GM19238 (cell line): Measurements from ENCODE around the gene CBFA2T3.

Experiments
- DNase-seq: peaks from one replicate; pipeline ENCODE4 v3.0.0; 2011; ENCODE audit warnings: low spot score; ENCODE audit not compliant: insufficient read length

CBFA2T3 gene

DNA sequence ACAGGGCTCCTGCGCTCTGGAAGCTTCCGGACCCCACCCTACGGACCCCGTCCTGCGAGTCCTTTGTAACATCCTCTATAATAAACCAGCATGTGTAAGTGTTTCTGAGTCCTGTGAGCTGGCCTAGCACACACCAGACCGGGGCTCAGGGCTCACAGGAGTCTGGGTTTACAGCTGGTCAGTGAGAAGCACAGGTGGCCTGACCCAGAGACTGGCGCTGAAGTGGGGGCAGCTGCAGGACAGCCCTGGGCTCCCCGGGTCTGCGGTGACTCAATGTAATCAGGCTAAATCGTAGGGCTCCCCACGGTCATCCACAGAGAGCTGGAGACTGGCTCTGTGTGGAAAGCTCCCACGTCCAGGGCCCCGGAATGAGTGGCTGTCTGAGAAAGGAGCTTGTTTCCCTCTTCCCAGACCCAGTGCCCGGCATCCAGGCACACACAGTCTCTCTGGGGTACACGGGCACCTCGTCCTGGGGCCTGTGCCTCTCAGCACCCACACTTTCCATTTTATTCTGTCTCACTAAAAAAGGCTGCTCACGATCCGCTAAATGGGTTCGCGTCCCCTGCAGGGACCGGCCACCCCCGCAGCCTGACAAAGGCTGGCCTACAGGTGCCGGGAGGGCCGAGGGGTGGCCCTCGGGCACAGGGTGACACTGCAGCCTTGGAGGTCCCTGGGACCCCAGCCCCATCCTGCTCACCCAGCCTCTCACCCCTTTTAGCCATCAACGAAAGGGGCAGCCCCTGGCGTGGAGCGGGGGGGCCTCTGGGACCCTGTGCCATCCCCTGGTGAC lies 18.9 kb upstream of the CBFA2T3 start:
- no peak for DNase-seq

DNA sequence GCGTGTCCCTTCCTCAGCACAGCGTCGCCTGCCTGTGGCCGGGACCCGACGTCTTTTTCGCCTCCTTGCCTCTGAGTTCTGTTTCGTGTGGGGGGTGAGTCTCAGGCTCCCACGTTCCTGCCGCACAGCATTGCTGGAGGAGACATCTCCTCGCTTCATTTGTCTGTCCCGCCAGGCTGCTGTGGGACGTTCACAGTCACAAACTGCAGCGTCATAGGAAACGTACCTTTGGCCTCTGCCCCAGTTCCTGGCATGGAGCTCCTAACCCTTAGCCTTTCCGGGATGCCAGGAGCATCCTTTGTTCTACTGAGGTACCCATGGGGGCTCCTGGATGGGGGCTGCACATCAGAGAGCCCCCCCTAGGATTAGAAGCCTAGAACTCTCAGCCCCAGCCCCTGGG lies 18.2 kb upstream of the CBFA2T3 start:
- DNase-seq = no peak

DNA sequence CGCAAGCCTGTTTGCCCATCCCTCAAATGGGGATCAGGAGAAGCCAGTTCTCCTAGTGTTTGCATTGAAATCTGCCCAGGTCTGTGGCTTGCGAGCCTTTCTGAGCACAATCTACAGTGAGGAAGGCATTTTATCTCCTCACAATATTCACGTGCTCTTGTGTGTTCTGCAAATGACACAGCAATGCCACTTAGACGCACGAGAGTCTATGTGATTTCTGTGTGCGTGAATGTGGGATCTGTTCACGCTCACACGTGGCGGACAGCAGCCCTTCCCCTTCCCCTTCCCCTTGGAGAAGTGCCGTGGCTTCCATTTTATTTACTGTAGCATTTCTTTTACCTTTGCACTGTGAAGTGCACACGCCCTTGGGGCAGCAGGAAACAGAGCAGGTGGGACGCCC lies 17.7 kb upstream of the CBFA2T3 start:
- DNase-seq = no peak

DNA sequence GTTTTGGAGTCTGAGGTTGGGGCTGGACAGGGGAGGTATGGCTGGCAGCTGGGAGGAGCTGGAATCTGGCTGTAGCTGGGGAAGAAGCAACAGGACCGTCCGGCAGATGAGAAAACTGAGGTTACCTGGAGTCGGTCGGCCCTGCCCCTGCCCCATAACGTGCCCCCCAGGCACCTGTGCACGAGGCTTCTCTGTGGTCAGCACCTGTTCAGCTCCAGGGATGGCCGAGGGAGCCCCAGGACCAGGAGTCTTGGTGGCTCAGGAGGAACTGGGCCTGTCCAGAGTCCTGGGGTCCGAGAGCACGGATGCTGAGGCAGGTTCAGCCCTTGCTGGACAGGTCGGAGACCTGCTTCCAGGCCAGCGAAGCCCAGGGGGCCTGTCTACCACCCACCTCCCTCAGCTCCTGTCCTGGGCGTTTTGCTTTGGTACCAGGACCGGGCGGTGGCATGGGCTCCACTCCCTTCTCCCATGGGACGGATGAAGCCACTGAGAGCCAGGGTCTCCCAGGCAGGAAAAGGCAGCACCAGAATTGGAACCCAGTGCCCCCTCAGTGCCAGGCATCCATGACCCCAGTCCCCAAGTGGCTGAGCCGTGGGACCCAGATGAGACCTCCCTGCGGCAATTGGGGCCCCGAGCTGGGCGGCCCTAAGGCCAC lies 17.1 kb upstream of the CBFA2T3 start:
- DNase-seq = no peak

DNA sequence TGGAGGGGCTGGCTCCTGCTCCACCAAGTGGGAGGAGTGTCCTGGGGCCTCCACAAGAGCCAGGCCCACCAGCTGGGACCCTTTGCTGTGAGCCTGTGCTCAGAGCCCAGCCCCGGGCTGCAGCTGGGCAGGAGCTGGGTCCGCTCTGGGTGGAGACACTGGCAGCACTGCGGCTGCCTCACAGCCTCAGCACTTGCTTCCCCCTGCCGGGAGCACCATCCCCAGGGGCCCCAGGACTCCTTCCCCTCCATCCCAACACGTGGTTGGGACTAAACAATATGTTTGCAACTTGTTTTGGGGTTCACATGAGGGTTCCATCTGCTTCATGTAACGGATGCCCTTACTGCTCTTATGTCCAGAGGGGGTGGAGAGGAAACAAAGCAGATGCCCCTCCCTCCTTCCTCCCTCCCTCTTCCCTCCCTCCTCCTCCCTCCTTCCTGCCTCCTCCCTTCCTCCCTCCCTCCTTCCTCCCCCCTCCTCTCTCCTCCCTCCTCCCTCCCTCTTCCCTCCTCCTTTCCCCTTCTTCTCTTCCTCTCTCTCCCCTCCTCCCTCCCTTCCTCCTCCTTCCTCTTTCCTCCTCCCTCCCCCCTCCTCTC lies 16.3 kb upstream of the CBFA2T3 start:
- DNase-seq = no peak

DNA sequence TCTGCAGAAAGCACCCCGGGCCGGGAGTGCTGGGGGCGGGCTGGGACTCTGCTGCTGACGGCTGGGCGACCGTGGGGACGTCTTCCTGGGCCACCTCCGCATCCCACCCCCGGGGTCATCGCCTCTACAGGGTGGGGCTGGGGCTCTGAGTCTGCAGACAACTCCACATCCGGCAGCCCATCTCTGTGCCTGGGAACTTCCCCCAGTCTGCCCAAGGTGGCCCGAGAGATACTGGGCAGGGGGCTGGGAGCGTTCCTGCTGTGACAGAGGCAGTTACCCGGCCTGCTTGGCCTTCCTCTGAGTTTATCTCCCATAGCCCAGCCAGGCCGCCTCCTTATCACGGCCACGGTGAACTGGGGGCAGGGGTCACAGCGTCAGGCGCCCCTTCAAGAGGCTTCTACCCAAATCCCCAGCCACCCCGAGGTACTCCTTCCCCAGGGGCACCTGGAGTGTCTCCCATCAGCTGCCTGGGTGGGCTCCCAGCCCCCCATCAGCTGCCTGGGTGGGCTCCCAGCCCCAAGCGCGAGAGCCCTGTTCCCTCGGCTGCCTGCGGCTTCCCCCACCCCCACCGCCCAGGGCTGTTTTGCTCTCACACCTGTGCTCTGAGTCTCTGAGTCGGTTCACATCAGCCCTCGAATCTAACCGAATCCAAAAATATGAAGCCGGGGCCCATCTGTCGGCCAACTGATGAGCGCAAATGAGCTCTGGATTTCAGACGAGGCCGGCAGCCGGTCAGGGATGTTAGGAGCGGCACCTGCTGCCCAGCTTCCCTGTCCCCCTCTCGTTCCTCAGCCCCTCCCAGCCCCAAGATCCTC lies 15.6 kb upstream of the CBFA2T3 start:
- DNase-seq = no peak

DNA sequence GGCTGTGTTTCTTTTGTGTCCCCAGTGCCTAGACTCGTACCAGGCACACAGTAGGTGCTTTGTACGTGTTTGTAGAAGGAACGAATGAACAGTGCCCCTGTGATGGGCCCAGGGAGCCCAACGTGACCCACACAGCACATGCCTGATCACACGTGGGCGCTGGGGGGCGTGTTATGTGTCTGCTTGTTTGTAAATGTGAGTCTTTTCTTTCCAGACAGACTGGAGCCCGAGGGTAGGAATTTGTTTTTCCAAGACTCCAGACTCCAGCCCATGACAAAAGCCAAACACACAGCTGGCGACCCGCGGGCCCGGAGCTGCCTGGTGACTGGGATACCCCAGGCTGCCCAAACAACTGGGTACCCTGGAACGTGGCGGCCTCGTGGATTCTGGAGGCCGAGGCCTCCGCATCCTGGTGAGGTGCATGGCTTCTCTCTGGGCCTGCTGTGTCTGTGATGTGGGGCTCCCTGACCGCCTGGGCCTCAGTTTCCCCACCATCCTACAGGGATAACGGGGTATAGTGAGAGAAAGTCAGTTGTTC lies 14.9 kb upstream of the CBFA2T3 start:
- no peak for DNase-seq

DNA sequence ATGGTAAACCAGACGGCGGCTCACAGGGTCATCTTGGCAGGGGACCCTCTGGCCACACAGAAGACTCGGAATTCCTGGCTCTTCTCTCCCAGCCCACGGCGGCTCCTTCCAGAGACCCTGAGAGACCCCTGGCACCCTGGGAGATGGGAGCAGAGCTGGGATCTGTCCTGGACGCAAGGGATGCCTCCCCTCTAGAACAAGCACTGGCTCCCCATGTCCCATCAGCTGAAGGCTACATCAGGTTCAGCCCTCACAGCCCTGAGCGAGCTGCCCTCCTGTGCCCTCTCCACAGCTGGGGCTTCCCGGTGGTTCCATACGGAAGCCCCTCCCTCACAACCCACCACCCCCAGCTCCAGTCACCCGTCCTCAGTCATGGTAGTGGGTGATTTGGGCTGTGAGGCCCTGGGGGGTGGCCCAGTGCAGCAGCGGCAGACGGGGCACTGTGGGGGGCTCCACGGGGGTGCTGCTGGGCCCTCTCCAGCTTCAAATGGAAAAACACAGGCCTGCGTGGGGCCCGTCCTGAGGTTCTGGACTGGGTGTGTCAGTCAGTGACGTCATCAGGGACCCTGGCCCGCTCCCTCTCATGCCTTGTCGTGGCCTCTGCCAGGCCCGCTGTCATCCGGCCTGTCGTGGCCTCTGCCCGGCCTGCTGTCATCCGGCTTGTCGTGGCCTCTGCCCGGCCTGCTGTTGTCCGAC lies 13.0 kb upstream of the CBFA2T3 start:
- DNase-seq = no peak

DNA sequence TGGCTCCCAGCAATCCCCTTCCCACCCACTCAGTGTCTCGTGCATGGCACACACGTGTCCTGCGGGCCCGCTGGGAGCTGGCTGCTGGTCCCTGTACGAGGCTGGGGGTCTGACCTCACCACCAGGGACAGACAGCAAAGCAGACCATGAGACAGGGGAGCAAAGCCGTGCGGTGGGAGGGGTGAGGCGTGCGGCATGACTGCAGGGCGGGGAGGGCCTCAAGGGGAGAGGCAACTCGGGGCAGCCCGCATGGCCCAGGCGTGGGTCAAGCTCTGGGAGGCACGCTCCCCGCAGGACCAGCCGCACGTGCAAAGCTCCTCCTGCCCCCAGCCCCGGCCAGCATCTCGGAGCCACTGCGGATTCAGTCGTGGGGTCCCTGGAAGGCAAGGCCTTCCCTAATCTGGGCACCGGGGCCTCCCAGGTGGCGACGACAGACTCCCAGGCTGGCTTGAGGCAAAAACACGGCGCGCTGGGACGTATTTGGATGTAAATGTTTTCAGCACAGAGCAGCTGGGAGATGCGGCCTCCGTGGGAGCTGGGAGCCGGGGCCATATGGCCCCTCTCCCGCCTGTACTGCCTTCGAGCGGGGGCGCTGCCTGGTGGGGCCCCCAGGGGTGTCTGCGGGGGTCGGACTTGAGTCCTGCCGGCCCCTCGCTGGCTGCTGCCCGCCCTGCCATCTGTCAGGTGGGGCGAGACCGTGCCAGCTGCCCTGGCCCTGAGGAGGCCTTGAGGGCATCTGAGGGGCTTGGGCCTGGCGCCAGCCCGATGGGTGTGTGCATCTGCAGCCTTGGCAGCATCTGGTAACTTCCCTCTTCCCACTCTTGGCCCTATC lies 12.2 kb upstream of the CBFA2T3 start:
- DNase-seq = no peak

DNA sequence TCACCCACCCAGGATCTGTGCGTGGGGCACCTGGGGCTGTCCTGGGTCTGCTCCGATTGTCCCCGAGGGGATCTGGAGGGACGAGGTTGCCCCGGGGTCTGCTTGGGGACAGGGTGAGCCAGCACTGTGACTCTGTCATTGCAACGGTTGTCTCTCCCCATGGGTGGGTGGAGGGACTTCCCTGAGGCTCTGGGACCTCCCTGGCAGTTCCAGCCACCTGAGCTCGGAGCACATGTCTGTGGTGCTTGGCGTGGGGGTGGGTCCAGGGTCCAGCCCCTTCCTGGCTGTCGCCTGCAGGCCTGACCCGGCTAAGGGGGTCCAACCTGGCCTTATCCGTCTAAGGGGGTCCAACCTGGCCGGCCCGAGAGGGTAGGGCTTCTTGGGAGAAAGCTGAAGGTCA lies 8.5 kb upstream of the CBFA2T3 start:
- DNase-seq = no peak

DNA sequence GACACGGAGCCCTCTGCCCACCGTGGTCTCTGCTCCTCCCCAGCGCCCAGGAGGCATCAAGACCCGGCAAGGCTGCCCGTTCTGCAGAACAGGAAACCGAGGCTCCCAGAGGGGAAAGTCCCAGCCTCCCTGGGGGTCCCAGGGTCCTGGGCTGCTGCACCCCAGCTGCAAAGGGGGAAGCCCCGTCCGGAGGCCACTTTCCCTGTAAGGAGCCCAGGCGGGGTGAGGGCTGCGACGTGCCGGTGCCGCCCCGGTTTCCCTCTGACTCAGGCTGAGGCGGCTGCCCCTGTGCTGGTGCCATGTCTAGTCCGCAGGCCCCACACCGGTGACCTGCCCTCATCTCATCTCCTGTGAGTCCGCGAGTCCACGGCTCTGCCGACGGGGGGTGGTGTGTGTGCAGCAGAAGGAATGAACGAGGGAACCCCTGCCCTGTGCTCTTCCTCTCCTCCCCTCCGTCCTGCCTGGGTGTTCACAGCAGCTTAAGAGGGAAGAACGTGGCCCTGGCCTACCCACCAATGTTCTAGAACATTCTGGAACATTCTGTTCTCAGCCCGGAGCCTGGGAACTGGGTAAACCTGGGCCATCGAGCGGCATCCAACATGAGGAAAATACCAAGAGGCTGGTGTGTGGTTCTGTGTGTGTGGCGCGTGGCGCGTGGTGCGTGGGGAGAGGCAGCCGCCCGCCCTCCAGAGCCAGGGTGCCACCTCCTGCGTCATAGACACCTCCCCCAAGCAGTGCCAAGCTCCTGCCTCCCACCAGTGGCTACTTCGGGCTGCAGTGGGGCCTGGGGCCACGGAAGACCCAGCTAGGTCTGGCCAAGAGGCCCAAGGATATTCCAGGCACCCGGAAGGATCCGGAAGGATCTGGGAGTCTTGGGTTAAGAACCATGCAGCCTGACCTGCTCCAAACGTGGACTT lies 7.0 kb upstream of the CBFA2T3 start:
- DNase-seq = peak; percentile 59

DNA sequence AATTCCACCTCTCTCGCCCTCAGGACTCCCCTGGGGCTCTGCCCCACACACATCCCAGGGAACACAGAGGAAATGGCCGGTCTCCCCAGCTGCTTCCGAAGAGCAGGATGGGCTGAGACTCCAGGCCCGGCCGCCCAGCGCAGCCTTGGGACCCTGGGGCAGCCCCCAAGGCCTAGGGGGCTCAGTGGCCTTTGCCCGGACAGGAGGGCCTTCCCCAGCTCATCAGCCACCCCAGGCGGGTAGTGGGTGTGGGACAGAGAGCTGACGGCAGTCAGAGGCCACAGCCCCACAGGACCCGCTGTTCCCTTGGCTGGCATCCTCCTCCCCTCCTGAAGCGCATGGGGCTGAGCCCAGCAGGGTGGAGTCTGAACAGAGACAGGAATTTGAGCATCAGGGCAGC lies 6.2 kb upstream of the CBFA2T3 start:
- DNase-seq = no peak

DNA sequence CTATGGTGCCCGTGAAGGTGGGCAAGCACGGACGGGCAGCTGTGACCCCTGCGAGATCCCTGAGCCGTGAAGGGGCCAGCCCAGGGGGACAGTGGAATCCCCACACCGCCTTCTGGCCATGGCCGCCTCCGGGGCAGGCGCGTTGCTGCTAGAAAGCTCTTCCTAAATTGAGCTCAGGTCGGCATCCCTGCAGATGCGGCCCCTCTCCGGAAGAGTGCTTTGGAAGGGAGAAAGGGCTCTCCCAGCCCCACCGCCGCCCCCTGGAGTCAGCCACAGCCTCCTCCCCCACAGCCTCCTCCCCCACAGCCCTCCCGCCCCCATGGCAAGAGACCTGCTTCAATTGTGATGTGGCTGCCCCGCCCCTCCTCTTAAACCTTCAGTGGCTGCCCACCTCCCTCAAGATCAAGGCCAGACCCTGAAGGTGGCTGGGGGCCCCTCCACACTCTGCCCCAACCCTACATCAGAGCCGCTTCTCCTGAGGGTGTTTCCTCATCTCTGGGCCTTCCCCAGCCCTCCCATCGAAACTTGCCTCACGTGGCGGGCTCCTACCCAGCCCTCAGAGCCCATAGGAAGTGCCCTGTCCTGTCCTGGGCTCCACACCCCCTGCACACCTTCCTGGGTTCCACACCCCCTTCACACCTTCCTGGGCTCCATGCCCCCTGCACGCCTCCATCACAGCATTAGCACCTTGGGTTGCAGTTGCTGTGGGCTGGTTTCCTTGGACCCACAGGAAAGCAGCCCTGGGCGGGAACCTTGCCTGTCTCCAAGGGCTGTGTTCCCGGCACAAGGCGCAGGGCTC lies 5.5 kb upstream of the CBFA2T3 start:
- DNase-seq = no peak

DNA sequence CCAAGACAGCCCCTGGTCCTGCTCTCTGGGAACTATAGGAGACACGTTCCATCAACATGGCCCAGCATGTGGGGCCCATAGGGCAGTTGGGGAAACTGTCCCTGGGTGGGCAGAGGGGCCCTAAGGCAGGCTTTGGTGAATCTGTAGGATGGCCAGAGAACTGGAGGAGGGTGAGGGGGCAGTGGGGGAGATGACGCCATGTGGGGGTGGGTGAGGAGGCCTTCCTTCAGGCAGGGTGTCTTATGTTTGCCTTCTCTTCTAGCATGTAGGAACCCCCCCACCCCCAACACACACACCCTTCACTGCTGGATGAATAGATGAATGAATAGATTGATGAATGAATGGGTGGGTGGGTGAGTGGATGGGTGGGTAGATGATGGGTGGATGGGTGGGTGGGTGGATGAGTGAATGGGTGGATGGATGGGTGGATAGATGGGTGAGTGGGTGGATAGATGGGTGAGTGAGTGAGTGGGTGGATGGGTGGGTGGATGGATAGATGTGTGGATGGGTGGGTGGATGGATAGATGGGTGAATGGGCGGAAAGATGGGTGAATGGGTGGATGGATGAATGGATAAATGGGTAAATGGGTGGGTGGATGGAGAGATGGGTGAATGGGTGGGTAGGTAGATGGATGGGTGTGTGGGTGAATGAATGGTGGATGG lies 2.5 kb upstream of the CBFA2T3 start:
- DNase-seq = no peak

DNA sequence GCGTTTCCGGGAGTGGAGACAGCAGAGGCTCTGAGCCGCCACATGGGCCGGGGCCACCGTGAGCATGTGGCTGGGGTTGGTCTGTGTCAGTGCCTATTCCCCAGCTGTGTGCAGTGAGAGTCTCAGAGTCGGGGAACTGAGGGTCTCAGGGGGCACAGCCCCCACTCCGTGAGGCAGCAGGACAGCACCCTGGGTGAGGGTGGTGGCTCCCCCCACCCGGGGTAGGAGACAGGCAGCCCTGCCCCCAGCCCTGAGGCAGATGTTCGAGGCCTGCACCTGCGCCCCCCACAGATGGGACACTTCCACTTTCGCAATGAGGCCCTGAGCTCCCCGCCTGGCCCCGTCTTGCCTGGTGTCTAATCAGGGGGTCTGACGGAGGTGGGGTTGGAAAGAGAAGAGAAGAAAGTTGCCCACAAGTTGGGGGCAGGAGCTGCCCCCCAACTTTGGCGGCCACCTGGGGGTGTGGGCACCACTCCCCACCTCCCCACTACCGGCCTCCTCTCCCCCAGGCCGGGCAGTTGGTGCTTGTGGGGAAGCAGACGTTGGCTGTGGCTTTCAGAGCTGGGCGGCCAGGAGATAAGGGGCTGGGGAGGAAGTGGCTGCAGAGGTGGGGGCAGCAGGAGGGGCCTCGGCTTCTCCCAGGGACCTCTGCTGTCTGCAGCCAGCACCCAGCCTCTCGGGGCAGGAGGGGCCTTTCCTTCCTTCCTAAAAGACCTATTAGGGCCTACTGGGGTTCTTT lies 1.8 kb upstream of the CBFA2T3 start:
- peak; percentile 85 for DNase-seq

DNA sequence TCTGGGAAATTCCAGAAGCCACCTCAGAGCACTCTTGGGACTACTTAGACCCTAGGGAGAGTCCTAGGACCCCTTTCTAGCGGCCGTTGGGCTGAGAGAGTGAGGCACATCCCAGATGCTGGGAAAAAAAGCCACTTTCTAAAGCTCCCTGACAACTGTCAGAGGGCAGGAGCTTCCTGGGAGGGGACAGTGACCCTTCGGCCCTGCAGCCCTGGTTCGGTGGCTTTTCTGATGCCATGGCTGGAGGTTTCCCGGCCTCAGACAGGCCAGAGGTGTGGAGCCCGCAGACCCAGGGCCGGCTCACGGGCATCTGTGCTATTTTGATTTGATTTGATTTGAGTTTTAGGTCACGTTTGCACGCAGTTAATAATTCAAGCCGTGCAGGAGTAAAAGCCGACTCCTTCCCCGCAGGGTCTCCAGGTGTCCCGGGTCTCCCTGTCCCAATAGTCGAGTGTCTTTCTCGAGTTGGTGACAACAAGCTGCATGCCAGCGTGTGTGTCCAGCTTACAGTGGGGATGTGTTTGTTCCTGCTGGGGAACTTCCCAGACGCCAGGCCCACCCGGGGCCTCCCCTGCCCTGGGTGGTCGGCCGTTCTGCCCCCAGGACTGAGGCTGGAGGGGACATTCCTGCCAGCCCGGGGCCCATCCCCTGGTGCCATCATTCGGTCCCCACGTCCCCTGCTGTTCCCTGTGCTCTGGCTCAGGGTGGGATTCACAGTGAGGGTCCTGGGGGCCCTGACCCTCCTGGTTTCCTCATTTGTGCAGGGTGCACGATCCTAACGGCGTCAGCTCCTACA lies 1.0 kb upstream of the CBFA2T3 start:
- no peak for DNase-seq
